Activated naive CD8-positive, alpha-beta T cell treated with anti-CD3 and anti-CD28 coated beads, Interleukin-2, amount 50 U/mL, for 24 hours (primary cell): ENCODE results near the gene CYP26C1.

Experiments used
- ATAC-seq: fragments of 150-1000 bp; cut with Tn5 transposase; one replicate; pipeline ENCODE4 v1.10.0; 2021
- DNase-seq: peaks from one replicate; pipeline ENCODE4 v3.0.0; 2021
- H3K27ac Mint-ChIP-seq: one replicate; pipeline ENCODE4 v1.8.0; 2021; ENCODE audit warnings: mild to moderate bottlenecking, mixed read lengths
- H3K27me3 Mint-ChIP-seq: one replicate; pipeline ENCODE4 v1.8.0; 2021; ENCODE audit warnings: mixed read lengths
- H3K36me3 Mint-ChIP-seq: one replicate; pipeline ENCODE4 v1.8.0; 2021; ENCODE audit warnings: low read depth, mixed read lengths
- H3K4me1 Mint-ChIP-seq: one replicate; pipeline ENCODE4 v1.8.0; 2021; ENCODE audit warnings: mixed read lengths
- H3K4me3 Mint-ChIP-seq: one replicate; pipeline ENCODE4 v1.8.0; 2021; ENCODE audit warnings: mild to moderate bottlenecking, moderate library complexity, mixed read lengths
- H3K9me3 Mint-ChIP-seq: one replicate; pipeline ENCODE4 v1.8.0; 2021; ENCODE audit warnings: mixed read lengths

Gene CYP26C1

GRCh38 chr10:93059975-93060886, at the start of gene CYP26C1:
TSS of gene CYP26C1 (plus strand) at chr10:93060798. CDS start at chr10:93061264, 466 bp downstream.
- Mint-ChIP-seq H3K36me3 (peaks cover 18% of the 10 kb centered on the region), H3K9me3 (no peaks in the 10 kb centered on the region), H3K4me3 (no peak within 1 kb of the TSS), H3K4me1 (peaks cover 16% of the 10 kb centered on the region), H3K27ac (no peak within 1 kb of the TSS), H3K27me3 (peaks cover 36% of the 10 kb centered on the region)
- ATAC-seq: no peak
- DNase-seq: no peak

- H3K9me3 Mint-ChIP-seq: no peaks in the 10 kb centered on the region
- H3K4me3 Mint-ChIP-seq: no peak overlapping the region
- ATAC-seq: no peak
- H3K27me3 Mint-ChIP-seq: no peaks in the 10 kb centered on the region
- DNase-seq: no peak
- H3K27ac Mint-ChIP-seq: no peak overlapping the region
- H3K36me3 Mint-ChIP-seq: peaks cover 4% of the 10 kb centered on the region
- H3K4me1 Mint-ChIP-seq: no peaks in the 10 kb centered on the region
Observed at GRCh38 chr10:93015722-93016121, 44.9 kb upstream of the CYP26C1 start.

GRCh38 chr10:93023013-93023650, 37.5 kb upstream of the CYP26C1 start:
- H3K4me1 Mint-ChIP-seq: no peaks in the 10 kb centered on the region
- H3K27ac Mint-ChIP-seq: no peak overlapping the region
- no peak for DNase-seq
- peaks cover 8% of the 10 kb centered on the region for H3K36me3 Mint-ChIP-seq
- no peak overlapping the region for H3K4me3 Mint-ChIP-seq
- no peaks in the 10 kb centered on the region for H3K9me3 Mint-ChIP-seq
- ATAC-seq: no peak
- H3K27me3 Mint-ChIP-seq: no peaks in the 10 kb centered on the region

- peaks cover 8% of the 10 kb centered on the region for H3K36me3 Mint-ChIP-seq
- no peaks in the 10 kb centered on the region for H3K27me3 Mint-ChIP-seq
- H3K9me3 Mint-ChIP-seq: no peaks in the 10 kb centered on the region
- ATAC-seq (no peak), DNase-seq (no peak)
- no peak overlapping the region for H3K27ac Mint-ChIP-seq
- H3K4me1 Mint-ChIP-seq: no peaks in the 10 kb centered on the region
- H3K4me3 Mint-ChIP-seq: no peak overlapping the region
Observed at GRCh38 chr10:93026072-93026471, 34.5 kb upstream of the CYP26C1 start.

- H3K9me3 Mint-ChIP-seq: no peaks in the 10 kb centered on the region
- no peak overlapping the region for H3K4me3 Mint-ChIP-seq
- H3K27ac Mint-ChIP-seq: no peak overlapping the region
- H3K27me3 Mint-ChIP-seq: no peaks in the 10 kb centered on the region
- peaks cover 8% of the 10 kb centered on the region for H3K36me3 Mint-ChIP-seq
- no peaks in the 10 kb centered on the region for H3K4me1 Mint-ChIP-seq
- ATAC-seq (no peak), DNase-seq (no peak)
Observed at GRCh38 chr10:93027508-93027907, 33.1 kb upstream of the CYP26C1 start.

- no peaks in the 10 kb centered on the region for H3K27me3 Mint-ChIP-seq
- H3K27ac Mint-ChIP-seq: no peak overlapping the region
- peaks cover 8% of the 10 kb centered on the region for H3K36me3 Mint-ChIP-seq
- DNase-seq: no peak
- no peaks in the 10 kb centered on the region for H3K9me3 Mint-ChIP-seq
- ATAC-seq: no peak
- no peaks in the 10 kb centered on the region for H3K4me1 Mint-ChIP-seq
- H3K4me3 Mint-ChIP-seq: no peak overlapping the region
Observed at GRCh38 chr10:93028883-93029282, 31.7 kb upstream of the CYP26C1 start.

- Mint-ChIP-seq H3K9me3 (no peaks in the 10 kb centered on the region), H3K27ac (no peak overlapping the region), H3K36me3 (peaks cover 8% of the 10 kb centered on the region), H3K27me3 (no peaks in the 10 kb centered on the region), H3K4me3 (no peak overlapping the region), H3K4me1 (no peaks in the 10 kb centered on the region)
- DNase-seq (no peak), ATAC-seq (no peak)
Observed at GRCh38 chr10:93030409-93030808, 30.2 kb upstream of the CYP26C1 start.

GRCh38 chr10:93032105-93032808, 28.3 kb upstream of the CYP26C1 start:
- Mint-ChIP-seq H3K27me3 (no peaks in the 10 kb centered on the region), H3K9me3 (no peaks in the 10 kb centered on the region), H3K4me3 (no peak overlapping the region), H3K4me1 (no peaks in the 10 kb centered on the region), H3K27ac (no peak overlapping the region), H3K36me3 (peaks cover under 1% of the 10 kb centered on the region)
- no peak for DNase-seq
- no peak for ATAC-seq

- no peaks in the 10 kb centered on the region for H3K4me1 Mint-ChIP-seq
- no peak overlapping the region for H3K4me3 Mint-ChIP-seq
- ATAC-seq (no peak), DNase-seq (no peak)
- no peaks in the 10 kb centered on the region for H3K9me3 Mint-ChIP-seq
- no peak overlapping the region for H3K27ac Mint-ChIP-seq
- H3K27me3 Mint-ChIP-seq: no peaks in the 10 kb centered on the region
- no peaks in the 10 kb centered on the region for H3K36me3 Mint-ChIP-seq
Observed at GRCh38 chr10:93032809-93033137, 27.8 kb upstream of the CYP26C1 start.

- H3K4me1 Mint-ChIP-seq: no peaks in the 10 kb centered on the region
- DNase-seq (no peak), ATAC-seq (no peak)
- H3K36me3 Mint-ChIP-seq: no peaks in the 10 kb centered on the region
- no peak overlapping the region for H3K4me3 Mint-ChIP-seq
- no peak overlapping the region for H3K27ac Mint-ChIP-seq
- no peaks in the 10 kb centered on the region for H3K9me3 Mint-ChIP-seq
- H3K27me3 Mint-ChIP-seq: no peaks in the 10 kb centered on the region
Observed at GRCh38 chr10:93034426-93034825, 26.2 kb upstream of the CYP26C1 start.

GRCh38 chr10:93039110-93039509, 21.5 kb upstream of the CYP26C1 start:
- H3K27me3 Mint-ChIP-seq: no peaks in the 10 kb centered on the region
- no peak for ATAC-seq
- H3K4me3 Mint-ChIP-seq: no peak overlapping the region
- H3K36me3 Mint-ChIP-seq: peaks cover 3% of the 10 kb centered on the region
- no peaks in the 10 kb centered on the region for H3K9me3 Mint-ChIP-seq
- H3K4me1 Mint-ChIP-seq: peaks cover 2% of the 10 kb centered on the region
- H3K27ac Mint-ChIP-seq: no peak overlapping the region
- DNase-seq: no peak

GRCh38 chr10:93039721-93040120, 20.9 kb upstream of the CYP26C1 start:
- ATAC-seq (no peak), DNase-seq (no peak)
- Mint-ChIP-seq H3K4me1 (peaks cover 2% of the 10 kb centered on the region), H3K27me3 (no peaks in the 10 kb centered on the region), H3K27ac (no peak overlapping the region), H3K4me3 (no peak overlapping the region), H3K36me3 (peaks cover 3% of the 10 kb centered on the region), H3K9me3 (no peaks in the 10 kb centered on the region)

GRCh38 chr10:93054486-93054885, 6.1 kb upstream of the CYP26C1 start:
- Mint-ChIP-seq H3K27ac (no peak overlapping the region), H3K27me3 (no peaks in the 10 kb centered on the region), H3K4me3 (no peak overlapping the region), H3K4me1 (no peaks in the 10 kb centered on the region), H3K36me3 (peaks cover 14% of the 10 kb centered on the region), H3K9me3 (no peaks in the 10 kb centered on the region)
- ATAC-seq: no peak
- no peak for DNase-seq

- H3K36me3 Mint-ChIP-seq: peaks cover 20% of the 10 kb centered on the region
- H3K4me1 Mint-ChIP-seq: peaks cover 13% of the 10 kb centered on the region
- no peak overlapping the region for H3K27ac Mint-ChIP-seq
- ATAC-seq: no peak
- H3K4me3 Mint-ChIP-seq: no peak overlapping the region
- no peak for DNase-seq
- no peaks in the 10 kb centered on the region for H3K9me3 Mint-ChIP-seq
- H3K27me3 Mint-ChIP-seq: peaks cover 17% of the 10 kb centered on the region
Observed at GRCh38 chr10:93058139-93058538, 2.5 kb upstream of the CYP26C1 start.
